OCI-LY7 (cell line): ENCODE results near the gene C1orf159. TPM values are rescaled to one million over a fixed set of nuclear protein-coding genes. Genes with fewer than 3 reads are reported as not detected.

Experiments used
- BruUV-seq: library from RNA; stranded (reverse); fragments of 400-500 nt; replicated peaks from 2 replicates; lab custom pipeline; 2021; lab: Mats Ljungman, UMichigan
- CTCF ChIA-PET: fragments of 300-600 bp; sonication (Branson Sonifier 250); formaldehyde crosslinking; loops from one replicate; lab custom pipeline; 2022; ENCODE audit warnings: antibody characterized with exemption; ENCODE audit not compliant: unreplicated experiment; lab: Charles Lee
- POLR2A ChIA-PET: fragments of 300-600 bp; sonication (Branson Sonifier 250); formaldehyde crosslinking; loops from one replicate; lab custom pipeline; 2022; ENCODE audit warnings: antibody characterized with exemption; lab: Charles Lee
- DNase-seq: peaks from one replicate; pipeline ENCODE4 v3.0.0-alpha.2; 2015; ENCODE audit warnings: low spot score
- H2AFZ ChIP-seq: fragments of 200-600 bp; sonication (generic), shearing (Covaris generic); 2 replicates; pipeline ENCODE4 v1.6.1; 2014; ENCODE audit warnings: mild to moderate bottlenecking, antibody characterized with exemption, low read length, moderate library complexity
- H3K27ac ChIP-seq: fragments of 200-600 bp; sonication (generic); 2 replicates; pipeline ENCODE4 v1.5.1; 2014; ENCODE audit warnings: mixed run types, low read depth, mild to moderate bottlenecking, moderate library complexity, low read length, inconsistent platforms; ENCODE audit not compliant: poor library complexity, severe bottlenecking
- H3K36me3 ChIP-seq: fragments of 200-600 bp; sonication (generic); 2 replicates; pipeline ENCODE4 v1.6.1; 2014; ENCODE audit warnings: mild to moderate bottlenecking, antibody characterized with exemption, low read length, moderate library complexity, mixed read lengths; ENCODE audit not compliant: insufficient read depth
- H3K4me1 ChIP-seq: fragments of 200-600 bp; sonication (generic); 2 replicates; pipeline ENCODE4 v1.5.1; 2014; ENCODE audit warnings: mild to moderate bottlenecking, low read length; ENCODE audit not compliant: insufficient read depth, poor library complexity, severe bottlenecking
- H3K4me2 ChIP-seq: fragments of 200-600 bp; sonication (generic); 2 replicates; pipeline ENCODE4 v1.6.1; 2014; ENCODE audit warnings: mild to moderate bottlenecking, low read length
- H3K4me3 ChIP-seq: fragments of 200-600 bp; sonication (generic); 2 replicates; pipeline ENCODE4 v1.5.1; 2014; ENCODE audit warnings: mild to moderate bottlenecking, low read depth, low read length; ENCODE audit not compliant: poor library complexity, severe bottlenecking
- H3K79me2 ChIP-seq: fragments of 200-600 bp; sonication (generic); 2 replicates; pipeline ENCODE4 v1.6.1; 2016; ENCODE audit warnings: low read depth, mild to moderate bottlenecking, low read length, moderate library complexity, mixed read lengths; ENCODE audit not compliant: insufficient read depth
- H3K9me2 ChIP-seq: fragments of 200-600 bp; sonication (generic); 2 replicates; pipeline ENCODE4 v1.6.1; 2016; ENCODE audit warnings: mild to moderate bottlenecking, low read length, mixed read lengths; ENCODE audit not compliant: insufficient read depth
- H3K9me3 ChIP-seq: fragments of 200-600 bp; sonication (generic); 2 replicates; pipeline ENCODE4 v1.6.1; 2014; ENCODE audit warnings: mild to moderate bottlenecking, mixed run types, low read length, mixed read lengths
- H4K20me1 ChIP-seq: fragments of 200-600 bp; sonication (generic); 2 replicates; pipeline ENCODE4 v1.6.1; 2014; ENCODE audit warnings: mild to moderate bottlenecking, antibody characterized with exemption, low read length, moderate library complexity, mixed read lengths; ENCODE audit not compliant: insufficient read depth
- CTCF ChIP-seq: fragments of 200-600 bp; sonication (generic); conservative IDR thresholded peaks from 2 replicates; pipeline ENCODE4 v1.5.1; 2014; ENCODE audit warnings: mild to moderate bottlenecking, antibody characterized with exemption, low read length, moderate library complexity, mixed read lengths
- EZH2phosphoT487 ChIP-seq: fragments of 200-600 bp; sonication (generic); IDR thresholded peaks from 2 replicates; pipeline ENCODE4 v1.6.1; 2018; ENCODE audit warnings: low read depth, borderline replicate concordance, mild to moderate bottlenecking, mixed run types, antibody characterized with exemption, low read length, moderate library complexity, mixed read lengths
- intact Hi-C: fragments of 100-400 bp; cut with micrococcal nuclease; formaldehyde crosslinking; loops from one replicate; pipeline ENCODE4 v1.10.0; 2022; ENCODE audit not compliant: unreplicated experiment
- total RNA-seq, 2 experiments: library from RNA; depleted of rRNA in 1 of 2; stranded (reverse); fragments of >200 nt in 1 of 2; shearing (Covaris generic) in 1 of 2; gene quantifications; 2 replicates each; pipeline ENCODE4 v1.2.3, GENCODE V29; 2014 to 2022

C1orf159 gene
- total RNA-seq, 2 experiments from 2014 or later, result 24.5 to 27.6 TPM

- Histone ChIP-seq H3K4me2 (no peak within 1 kb of the TSS), H3K4me1 (peaks cover 18% of the 10 kb centered on the region), H3K9me2 (no peaks in the 10 kb centered on the region), H3K9me3 (no peaks in the 10 kb centered on the region), H3K36me3 (no peaks in the 10 kb centered on the region), H2AFZ (no peak within 1 kb of the TSS), H4K20me1 (no peaks in the 10 kb centered on the region), H3K79me2 (no peaks in the 10 kb centered on the region), H3K4me3 (no peak within 1 kb of the TSS), H3K27ac (no peak within 1 kb of the TSS)
- no peak for DNase-seq
- no peak for TF ChIP-seq EZH2phosphoT487
- no peak for TF ChIP-seq CTCF
- intact Hi-C loops, result no loop called here
- ChIA-PET CTCF (no interaction called here), POLR2A (no interaction called here)
- BruUV-seq, result no TSS peak
Measured at GRCh38 chr1:1073743-1074587, 41.9 kb downstream of the C1orf159 start, which contains the start of gene RNF223. Gene RNF223, minus strand, starts transcription at chr1:1074306. Its CDS starts 1,740 bp downstream, at chr1:1072566.

- no peaks in the 10 kb centered on the region for H3K9me3 ChIP-seq
- peaks cover 23% of the 10 kb centered on the region for H3K4me1 ChIP-seq
- no peak overlapping the region for H2AFZ ChIP-seq
- H3K4me3 ChIP-seq, result no peak overlapping the region
- no peaks in the 10 kb centered on the region for H3K79me2 ChIP-seq
- POLR2A ChIA-PET, result no interaction called here
- BruUV-seq, result no TSS peak
- no peak overlapping the region for H3K27ac ChIP-seq
- no peaks in the 10 kb centered on the region for H4K20me1 ChIP-seq
- H3K9me2 ChIP-seq, result no peaks in the 10 kb centered on the region
- DNase-seq, result no peak
- no peak overlapping the region for H3K4me2 ChIP-seq
- CTCF ChIA-PET, result interaction anchor here (0.6 kb wide), 1 partner anchor 32 kb away, joined by 3 read pairs; no protein-coding TSS in a partner anchor
- intact Hi-C loops, result no loop called here
- no peaks in the 10 kb centered on the region for H3K36me3 ChIP-seq
- no peak for TF ChIP-seq CTCF
- no peak for TF ChIP-seq EZH2phosphoT487
Measured at GRCh38 chr1:1072849-1073742, 42.8 kb downstream of the C1orf159 start.
